IMR-90 (cell line): ENCODE measurements around the gene MBD1. TPM values are rescaled to one million over a fixed set of nuclear protein-coding genes. Genes with fewer than 3 reads are reported as not detected.

Source experiments
- ATAC-seq: fragments of 200-7000 bp; cut with Tn5 transposase; 2 replicates; pipeline ENCODE4 v1.9.1; 2020; ENCODE audit warnings: low read depth, mild to moderate bottlenecking, moderate library complexity
- BruUV-seq: library from RNA; stranded (reverse); fragments of 400-500 nt; replicated peaks from 2 replicates; lab custom pipeline; 2021; lab: Mats Ljungman, UMichigan
- CTCF ChIA-PET: fragments of 300-600 bp; formaldehyde crosslinking; extraction: SDS; loops from one replicate; lab custom pipeline; 2021; ENCODE audit warnings: antibody characterized with exemption; lab: Yijun Ruan, JAX
- POLR2A ChIA-PET: fragments of 300-600 bp; sonication (Branson Sonifier 250); formaldehyde crosslinking; loops from one replicate; lab custom pipeline; 2022; ENCODE audit warnings: antibody characterized with exemption; ENCODE audit not compliant: unreplicated experiment; lab: Charles Lee
- DNase-seq: peaks from one replicate; pipeline ENCODE4 v3.0.0; 2013
- H2AFZ ChIP-seq: replicated peaks from 2 replicates; pipeline ENCODE3; 2013; ENCODE audit warnings: low read length, mild to moderate bottlenecking; ENCODE audit not compliant: poor library complexity
- H2AK5ac ChIP-seq: 2 replicates; pipeline ENCODE4 v1.6.1; 2013; ENCODE audit warnings: low read depth, low read length, inconsistent platforms
- H2AK9ac ChIP-seq: replicated peaks from 2 replicates; pipeline ENCODE3; 2013; ENCODE audit warnings: mild to moderate bottlenecking, low read depth, low read length, moderate library complexity; ENCODE audit not compliant: poor library complexity
- H2BK120ac ChIP-seq: 2 replicates; pipeline ENCODE4 v1.6.1; 2013; ENCODE audit warnings: low read depth, low read length, inconsistent platforms
- H2BK15ac ChIP-seq: 3 replicates; pipeline ENCODE4 v1.6.1; 2013; ENCODE audit warnings: low read depth, low read length, inconsistent platforms
- H2BK20ac ChIP-seq: 2 replicates; pipeline ENCODE4 v1.6.1; 2013; ENCODE audit warnings: low read depth, mild to moderate bottlenecking, inconsistent platforms, low read length, moderate library complexity
- H2BK5ac ChIP-seq: 2 replicates; pipeline ENCODE4 v1.6.1; 2013; ENCODE audit warnings: mild to moderate bottlenecking, low read depth, low read length, inconsistent platforms; ENCODE audit not compliant: poor library complexity, severe bottlenecking
- H3K14ac ChIP-seq: replicated peaks from 2 replicates; pipeline ENCODE4 v1.6.1; 2013; ENCODE audit warnings: low read depth, low read length, inconsistent platforms
- H3K18ac ChIP-seq: 2 replicates; pipeline ENCODE4 v1.6.1; 2013; ENCODE audit warnings: low read depth, low read length, control low read depth
- H3K23ac ChIP-seq: 2 replicates; pipeline ENCODE4 v1.6.1; 2013; ENCODE audit warnings: low read depth, low read length, inconsistent platforms
- H3K27ac ChIP-seq: 2 replicates; pipeline ENCODE4 v1.5.1; 2013; ENCODE audit warnings: mild to moderate bottlenecking, control low read depth, low read length; ENCODE audit not compliant: insufficient read depth
- H3K27me3 ChIP-seq: 2 replicates; pipeline ENCODE4 v1.6.1; 2013; ENCODE audit warnings: low read length; ENCODE audit not compliant: control insufficient read depth, insufficient read depth
- H3K36me3 ChIP-seq: 2 replicates; pipeline ENCODE4 v1.6.1; 2013; ENCODE audit warnings: low read length, mixed read lengths; ENCODE audit not compliant: control insufficient read depth, insufficient read depth
- H3K4ac ChIP-seq: 2 replicates; pipeline ENCODE4 v1.6.1; 2013; ENCODE audit warnings: low read depth, low read length, inconsistent platforms
- H3K4me1 ChIP-seq: 2 replicates; pipeline ENCODE4 v1.6.1; 2013; ENCODE audit warnings: low read length, mixed read lengths; ENCODE audit not compliant: control insufficient read depth, insufficient read depth
- H3K4me2 ChIP-seq: 2 replicates; pipeline ENCODE4 v1.6.1; 2013; ENCODE audit warnings: low read depth, mild to moderate bottlenecking, control low read depth, low read length, moderate library complexity
- H3K4me3 ChIP-seq: 2 replicates; pipeline ENCODE4 v1.5.1; 2013; ENCODE audit warnings: low read depth, mild to moderate bottlenecking, control low read depth, low read length, moderate library complexity; ENCODE audit not compliant: insufficient read depth
- H3K56ac ChIP-seq: 2 replicates; pipeline ENCODE4 v1.6.1; 2013; ENCODE audit warnings: low read length, inconsistent platforms; ENCODE audit not compliant: insufficient read depth; ENCODE audit errors: extremely low read depth
- H3K79me1 ChIP-seq, 2 experiments: 2 replicates each; pipeline ENCODE4 v1.6.1; 2013; ENCODE audit warnings: low read length in 2 of 2, inconsistent platforms in 1 of 2, low read depth in 1 of 2
- H3K9ac ChIP-seq: 2 replicates; pipeline ENCODE4 v1.6.1; 2013; ENCODE audit warnings: low read depth, low read length, control low read depth
- H3K9me1 ChIP-seq: 2 replicates; pipeline ENCODE4 v1.6.1; 2013; ENCODE audit warnings: low read length, inconsistent platforms; ENCODE audit not compliant: insufficient read depth
- H3K9me3 ChIP-seq: 2 replicates; pipeline ENCODE4 v1.6.1; 2013; ENCODE audit warnings: low read length; ENCODE audit not compliant: control insufficient read depth, insufficient read depth
- H4K20me1 ChIP-seq: 2 replicates; pipeline ENCODE4 v1.6.1; 2013; ENCODE audit warnings: low read length, inconsistent platforms; ENCODE audit not compliant: insufficient read depth
- H4K5ac ChIP-seq: 2 replicates; pipeline ENCODE4 v1.6.1; 2013; ENCODE audit warnings: mild to moderate bottlenecking, low read depth, low read length, control low read depth
- H4K8ac ChIP-seq, 2 experiments: 2 replicates each; pipeline ENCODE4 v1.6.1; 2013; ENCODE audit warnings: low read depth in 2 of 2, low read length in 2 of 2, control low read depth in 1 of 2, inconsistent platforms in 1 of 2
- H4K91ac ChIP-seq: 2 replicates; pipeline ENCODE4 v1.6.1; 2013; ENCODE audit warnings: low read depth, low read length, inconsistent platforms; ENCODE audit not compliant: insufficient read depth
- MAZ ChIP-seq: IDR thresholded peaks from 2 replicates; pipeline ENCODE4 v1.6.1; 2012; ENCODE audit warnings: low read depth, mild to moderate bottlenecking, low read length, improper control_type of control experiment, moderate library complexity, borderline replicate concordance
- MXI1 ChIP-seq: IDR thresholded peaks from 2 replicates; pipeline ENCODE4 v1.6.1; 2012; ENCODE audit warnings: low read depth, mild to moderate bottlenecking, low read length, moderate library complexity, borderline replicate concordance
- POLR2A ChIP-seq: IDR thresholded peaks from 2 replicates; pipeline ENCODE4 v1.6.1; 2012; ENCODE audit warnings: mild to moderate bottlenecking, low read depth, low read length
- RCOR1 ChIP-seq: IDR thresholded peaks from 2 replicates; pipeline ENCODE4 v1.6.1; 2012; ENCODE audit warnings: mild to moderate bottlenecking, low read length, improper control_type of control experiment; ENCODE audit not compliant: insufficient replicate concordance
- WGBS, 2 experiments: methylation state at CpG; one replicate each; pipeline versions ENCODE4 v1.1.5 to v1.1.7; 2013; ENCODE audit warnings: missing lambda C conversion rate in 2 of 2; ENCODE audit not compliant: insufficient read length in 1 of 2; ENCODE audit errors: extremely low coverage in 2 of 2; 5-methylcytosine and 5-hydroxymethylcytosine counted together
- dilution Hi-C: fragments of 300-500 bp; cut with HindIII; formaldehyde crosslinking; loops from one replicate; pipeline ENCODE4 v1.14.3; 2018; ENCODE audit warnings: low sequenced_read_pairs; ENCODE audit not compliant: unreplicated experiment
- in situ Hi-C: fragments of 300-500 bp; cut with MboI; formaldehyde crosslinking; loops from 3 replicates; pipeline ENCODE4 v1.14.3; 2019; ENCODE audit warnings: low sequenced_read_pairs, inconsistent platforms, mixed read lengths
- intact Hi-C: fragments of 100-400 bp; cut with micrococcal nuclease; formaldehyde crosslinking; loops from 2 replicates; pipeline ENCODE4 v1.10.0; 2022
- polyA plus RNA-seq, 3 experiments: library from polyadenylated mRNA; depleted of rRNA; stranded (reverse); fragments of >200 nt; gene quantifications; 2 replicates each; pipeline ENCODE4 v1.2.3, GENCODE V29; 2012; ENCODE audit warnings: low replicate concordance in 1 of 3
- total RNA-seq: library from RNA; depleted of rRNA; stranded (reverse); fragments of >200 nt; gene quantifications from 2 replicates; pipeline ENCODE4 v1.2.3, GENCODE V29; 2012

MBD1 gene
- total and polyA plus RNA-seq, 2 of the 4 experiments (the other 2 are of a cell fraction): 31.7 to 56.5 TPM

GRCh38 chr18:50266248-50266704, 15.0 kb downstream of the MBD1 start, which contains the start of gene CFAP53:
TSS of gene CFAP53 (minus strand) at chr18:50266495. CDS start at chr18:50266404, 91 bp downstream.
- intact Hi-C loops (loop anchor here (1.0 kb wide), 1 partner anchor 15 kb away; the partner anchor contains the start of gene MBD1), in situ Hi-C loops (no loop called here)
- no peaks in the 10 kb centered on the region; the same call in 1 of the 2 replicates for H3K9me1 ChIP-seq

More at GRCh38 chr18:50266248-50266704, 15.0 kb downstream of the MBD1 start, which contains the start of gene CFAP53:
- peak; percentile 21; the same call in 1 of the 2 replicates for TF ChIP-seq POLR2A
- peak; percentile 80 for TF ChIP-seq MXI1
- TF ChIP-seq MAZ: peak; percentile 26; the same call in 1 of the 2 replicates
- no peak for TF ChIP-seq RCOR1
- no peak within 1 kb of the TSS for H2BK20ac ChIP-seq
- no peak within 1 kb of the TSS for H2BK120ac ChIP-seq
- peak within 1 kb of the TSS; percentile 68 to 79 for H4K8ac ChIP-seq
- no peak within 1 kb of the TSS for H3K23ac ChIP-seq
- no peaks in the 10 kb centered on the region for H3K27me3 ChIP-seq
- peak within 1 kb of the TSS; percentile 73 for H3K9ac ChIP-seq
- no peak within 1 kb of the TSS for H2BK5ac ChIP-seq
- no peaks in the 10 kb centered on the region for H4K20me1 ChIP-seq
- peak within 1 kb of the TSS; percentile 47; the same call in 1 of the 2 replicates for H3K14ac ChIP-seq
- 7% methylated on average over 4 of the region's 37 CpGs; no CpG with 5 or more reads in 1 of the 2 experiments for WGBS, 2 experiments
- H3K4me1 ChIP-seq: no peaks in the 10 kb centered on the region
- peak within 1 kb of the TSS; percentile 82 for H3K4me2 ChIP-seq
- H3K79me1 ChIP-seq: no peaks in the 10 kb centered on the region; a peak in 1 of 4 replicates
- H3K56ac ChIP-seq: no peak within 1 kb of the TSS
- BruUV-seq: no TSS peak
- ATAC-seq (peak; percentile 100), DNase-seq (peak; percentile 84)
- H3K18ac ChIP-seq: no peak within 1 kb of the TSS
- no peak within 1 kb of the TSS for H2AK5ac ChIP-seq
- peak within 1 kb of the TSS; percentile 93 for H2AFZ ChIP-seq
- POLR2A ChIA-PET: no interaction called here
- peak within 1 kb of the TSS; percentile 21; the same call in 1 of the 2 replicates for H3K27ac ChIP-seq
- H4K91ac ChIP-seq: no peak within 1 kb of the TSS; the same call in 1 of the 2 replicates
- H3K4ac ChIP-seq: peak within 1 kb of the TSS; percentile 59; the same call in 1 of the 2 replicates
- dilution Hi-C loops: no loop called here
- H4K5ac ChIP-seq: peak within 1 kb of the TSS; percentile 79
- CTCF ChIA-PET: no interaction called here
- no peak within 1 kb of the TSS for H2BK15ac ChIP-seq
- peaks cover 14% of the 10 kb centered on the region for H3K36me3 ChIP-seq
- H3K4me3 ChIP-seq: peak within 1 kb of the TSS; percentile 84
- H3K9me3 ChIP-seq: no peaks in the 10 kb centered on the region
- H2AK9ac ChIP-seq: no peak within 1 kb of the TSS
